Stimulated activated CD8-positive, alpha-beta memory T cell treated with anti-CD3 and anti-CD28 coated beads, Interleukin-7, amount 100 ng/mL, for 1 hour (primary cell): ENCODE measurements around the gene TRIM21.
"Not testable (repeated sequence)": the region's sequence is repeated elsewhere in the genome, so short reads cannot be mapped to it uniquely, and the experiment has no call there.

Source experiments
- DNase-seq, 2 donors: peaks; one replicate each; pipeline ENCODE4 v3.0.0-alpha.2; 2020; ENCODE audit warnings: low read depth in 2 of 2

The TRIM21 gene

DNA sequence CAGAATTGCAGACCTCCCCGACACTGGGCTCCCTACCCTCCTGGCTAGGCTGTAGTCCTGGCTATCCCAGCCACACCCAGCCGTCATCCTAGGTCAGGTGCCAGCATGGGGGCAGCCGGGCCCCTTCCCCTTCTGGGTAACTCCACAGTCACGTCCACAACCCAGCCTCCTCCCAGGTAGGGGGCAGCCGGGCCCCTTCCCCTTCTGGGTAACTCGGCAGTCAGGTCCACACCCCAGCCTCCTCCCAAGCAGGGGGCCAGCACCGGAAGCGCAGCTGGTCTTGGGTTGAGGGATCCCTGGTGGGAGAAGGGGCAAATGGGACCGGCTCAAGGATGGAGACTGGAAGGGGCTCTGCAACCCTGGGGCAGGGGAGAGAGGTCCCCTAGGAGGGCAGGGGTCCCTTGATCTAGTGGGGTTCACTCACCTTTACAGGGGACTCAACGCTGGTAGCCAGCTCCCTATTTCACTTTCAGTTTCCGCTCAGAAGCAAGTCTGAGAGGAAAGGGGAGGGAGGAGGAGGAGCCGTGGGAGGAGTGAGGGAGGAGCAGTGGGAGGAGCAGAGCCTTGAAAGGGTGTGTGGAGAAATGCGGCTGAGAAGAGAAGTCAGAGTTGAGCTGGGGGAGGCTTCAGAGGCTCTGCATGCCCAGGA is at the start of gene TRIM21:
Gene TRIM21, minus strand, starts transcription at position 494 of the 649 bp plus-strand sequence. CDS start 3,293 bp downstream, outside the sequence.
- DNase-seq, result peak; percentile 73 to 75

DNA sequence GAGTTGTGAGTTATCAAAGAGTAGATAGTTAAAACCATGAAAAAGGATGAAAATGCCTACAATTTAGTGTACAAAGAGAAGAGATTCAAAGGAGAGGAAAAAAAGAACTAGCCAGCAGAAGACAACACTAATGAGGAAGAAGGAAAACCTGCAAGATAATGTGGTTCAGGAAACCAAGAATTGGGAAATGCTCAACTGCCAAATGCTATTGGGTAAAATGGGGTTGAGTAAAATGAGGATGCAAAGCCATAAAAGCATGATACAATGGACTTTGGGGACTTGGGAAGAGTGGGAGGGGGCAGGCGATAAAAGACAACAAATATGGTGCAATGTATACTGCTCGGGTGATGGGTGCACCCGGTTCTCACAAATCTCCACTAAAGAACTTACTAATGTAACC is 48.0 kb upstream of the TRIM21 start:
- no peak for DNase-seq

DNA sequence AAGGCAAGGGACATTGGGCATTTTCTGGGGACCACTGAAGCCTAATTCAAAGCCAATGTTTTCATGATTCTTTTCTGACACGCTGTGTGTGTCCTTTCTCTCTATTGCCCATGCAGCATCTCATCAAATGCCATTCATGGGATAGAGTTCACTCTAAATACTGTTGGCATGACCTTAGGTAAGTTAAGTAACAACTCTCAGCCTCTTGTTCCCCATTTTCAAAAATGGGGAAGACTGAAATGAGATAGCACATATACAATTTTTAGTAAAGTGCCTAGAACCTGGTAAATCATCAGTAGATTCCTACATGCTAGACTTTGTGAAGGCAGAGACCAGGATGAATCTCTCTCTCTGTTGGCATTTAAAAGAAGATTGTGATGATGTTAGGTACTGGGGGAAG is 42.9 kb upstream of the TRIM21 start:
- no peak for DNase-seq

DNA sequence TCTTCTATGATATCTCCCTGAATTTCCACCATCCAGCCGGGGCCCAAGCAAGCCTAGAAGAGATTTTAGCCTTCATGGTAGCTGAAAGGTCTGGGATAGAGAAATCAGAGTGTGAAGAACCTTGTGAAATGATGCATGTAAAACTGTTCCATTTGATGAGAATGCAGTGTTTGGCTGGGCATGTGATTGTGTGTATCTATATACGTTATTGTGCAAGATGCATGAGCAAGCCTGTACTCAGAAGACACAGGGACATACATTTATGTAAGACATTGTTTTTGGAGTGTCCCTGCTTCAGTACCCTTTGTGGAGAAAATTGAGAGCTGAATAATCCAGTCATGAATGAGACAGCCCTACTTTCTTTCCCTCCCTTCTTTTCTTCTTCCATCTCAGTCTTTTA is 40.4 kb upstream of the TRIM21 start:
- no peak for DNase-seq

DNA sequence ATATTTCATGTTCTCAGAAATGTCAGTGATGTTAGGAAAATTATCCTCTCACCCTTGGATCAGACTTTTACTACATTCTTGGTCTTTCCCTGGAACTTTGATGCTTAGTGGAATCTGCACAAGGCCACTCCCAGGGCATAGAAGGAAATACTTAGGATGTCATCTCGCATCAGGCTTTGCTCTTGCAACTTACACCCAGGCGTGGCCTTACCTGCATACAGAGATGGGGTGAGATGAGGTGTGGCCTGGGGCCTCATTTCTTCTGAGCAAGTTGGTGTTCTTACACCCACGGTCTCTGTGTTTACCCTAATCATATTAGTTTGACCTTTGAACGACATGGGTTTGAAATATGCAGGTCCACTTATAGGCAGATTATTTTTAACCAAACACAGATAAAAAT is 36.5 kb upstream of the TRIM21 start:
- DNase-seq, result no peak

DNA sequence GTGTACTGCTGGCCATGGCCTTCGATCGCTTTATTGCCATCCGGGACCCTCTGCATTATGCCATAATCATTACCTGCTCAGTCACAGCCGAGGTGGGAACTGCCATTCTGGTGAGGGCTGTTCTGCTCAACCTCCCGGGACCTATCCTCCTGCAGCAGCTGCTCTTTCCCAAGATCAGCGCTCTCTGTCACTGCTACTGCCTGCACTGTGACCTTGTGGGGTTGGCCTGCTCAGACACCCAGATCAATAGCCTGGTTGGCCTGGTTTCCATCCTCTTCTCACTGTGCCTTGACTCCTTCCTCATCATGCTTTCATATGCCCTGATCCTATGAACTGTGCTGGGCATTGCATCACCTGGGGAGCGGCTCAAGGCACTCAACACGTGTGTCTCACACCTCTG is 24.9 kb upstream of the TRIM21 start:
- DNase-seq, result no peak

DNA sequence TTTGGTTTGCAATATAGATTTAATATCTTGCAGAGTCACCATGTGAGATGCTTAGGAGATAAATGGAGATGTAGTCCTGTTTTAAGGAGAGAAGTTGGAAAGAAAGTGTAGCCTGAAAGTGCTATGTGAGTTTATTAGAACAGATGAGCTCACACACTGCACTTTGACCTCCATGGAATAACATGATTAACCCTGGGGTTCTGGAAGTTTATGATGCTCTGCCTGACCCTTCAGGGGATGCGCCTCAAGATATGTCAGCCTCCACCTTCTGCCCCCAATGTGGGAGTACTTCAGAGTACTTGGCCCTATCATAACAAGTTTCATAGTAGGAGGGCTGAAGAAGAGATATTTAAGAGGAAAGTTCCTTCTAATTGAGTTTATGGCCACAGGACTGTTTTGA is 23.3 kb upstream of the TRIM21 start:
- no peak for DNase-seq

DNA sequence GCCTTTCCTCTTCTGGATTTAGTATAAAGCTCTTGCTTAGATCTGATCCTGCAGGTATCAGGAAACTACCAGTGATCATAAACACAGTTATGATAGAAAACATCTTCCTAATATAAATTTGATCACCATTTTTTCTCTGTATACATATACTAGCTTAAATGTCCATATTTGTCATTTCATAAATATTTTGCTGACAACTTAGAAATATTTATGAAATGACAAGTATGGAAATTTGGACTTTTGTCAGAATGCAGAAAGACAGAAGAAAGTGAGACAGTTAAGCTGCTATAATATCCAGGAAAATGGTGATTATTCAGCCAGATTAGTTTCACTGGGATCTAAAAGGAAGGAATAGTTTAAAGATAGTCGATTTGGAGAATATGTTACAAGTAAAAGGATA is 22.8 kb upstream of the TRIM21 start:
- no peak for DNase-seq

DNA sequence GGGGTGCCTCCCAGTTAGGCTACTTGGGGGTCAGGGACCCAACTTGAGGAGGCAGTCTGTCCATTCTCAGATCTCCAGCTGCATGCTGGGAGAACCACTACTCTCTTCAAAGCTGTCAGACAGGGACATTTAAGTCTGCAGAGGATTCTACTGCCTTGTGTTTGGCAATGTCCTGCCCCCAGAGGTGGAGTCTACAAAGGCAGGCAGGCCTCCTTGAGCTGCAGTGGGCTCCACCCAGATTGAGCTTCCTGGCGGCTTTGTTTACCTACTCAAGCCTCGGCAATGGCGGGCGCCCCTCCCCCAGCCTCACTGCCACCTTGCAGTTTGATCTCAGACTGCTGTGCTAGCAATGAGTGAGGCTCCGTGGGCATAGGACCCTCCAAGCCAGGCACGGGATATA is 12.7 kb upstream of the TRIM21 start:
- not testable (repeated sequence) for DNase-seq

DNA sequence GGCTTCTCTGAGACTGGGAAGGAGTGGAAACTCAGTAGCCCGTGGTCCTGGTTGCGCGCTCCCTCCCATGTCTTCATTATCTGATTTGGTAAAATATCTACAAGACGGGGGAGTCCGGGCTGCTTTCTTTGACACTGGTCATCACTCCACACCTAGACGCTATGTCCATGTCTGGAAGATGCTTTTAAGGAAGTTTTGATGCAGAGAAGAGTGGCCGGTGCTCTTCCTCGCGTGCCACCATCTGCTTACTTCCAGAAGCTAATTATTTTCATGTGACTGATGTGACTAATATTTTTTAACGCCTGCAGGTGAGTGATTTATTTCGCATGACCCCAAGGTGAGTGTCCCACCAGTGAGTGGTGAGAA is 339 bp upstream of the TRIM21 start:
- DNase-seq, result no peak

DNA sequence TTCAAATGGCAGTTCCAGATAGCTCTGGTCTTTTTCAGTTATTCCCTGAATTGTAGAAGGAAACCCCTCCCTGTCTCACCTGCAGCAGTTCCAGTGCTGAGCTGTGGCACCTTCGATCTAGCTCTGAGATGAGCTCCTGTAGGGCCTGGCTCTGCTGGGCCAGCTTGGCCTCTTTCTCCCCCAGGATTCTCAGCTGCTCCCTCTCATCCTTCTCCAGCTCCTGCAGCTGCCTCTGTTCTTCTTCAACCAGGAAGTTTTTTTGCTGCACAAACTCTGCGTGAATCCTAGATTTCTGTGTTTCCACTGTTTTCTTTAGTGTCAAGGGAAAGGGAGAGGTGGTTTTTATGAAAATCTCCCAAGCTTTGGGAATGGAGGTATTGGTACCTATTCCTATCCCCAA is 5.3 kb downstream of the TRIM21 start:
- DNase-seq, result no peak

DNA sequence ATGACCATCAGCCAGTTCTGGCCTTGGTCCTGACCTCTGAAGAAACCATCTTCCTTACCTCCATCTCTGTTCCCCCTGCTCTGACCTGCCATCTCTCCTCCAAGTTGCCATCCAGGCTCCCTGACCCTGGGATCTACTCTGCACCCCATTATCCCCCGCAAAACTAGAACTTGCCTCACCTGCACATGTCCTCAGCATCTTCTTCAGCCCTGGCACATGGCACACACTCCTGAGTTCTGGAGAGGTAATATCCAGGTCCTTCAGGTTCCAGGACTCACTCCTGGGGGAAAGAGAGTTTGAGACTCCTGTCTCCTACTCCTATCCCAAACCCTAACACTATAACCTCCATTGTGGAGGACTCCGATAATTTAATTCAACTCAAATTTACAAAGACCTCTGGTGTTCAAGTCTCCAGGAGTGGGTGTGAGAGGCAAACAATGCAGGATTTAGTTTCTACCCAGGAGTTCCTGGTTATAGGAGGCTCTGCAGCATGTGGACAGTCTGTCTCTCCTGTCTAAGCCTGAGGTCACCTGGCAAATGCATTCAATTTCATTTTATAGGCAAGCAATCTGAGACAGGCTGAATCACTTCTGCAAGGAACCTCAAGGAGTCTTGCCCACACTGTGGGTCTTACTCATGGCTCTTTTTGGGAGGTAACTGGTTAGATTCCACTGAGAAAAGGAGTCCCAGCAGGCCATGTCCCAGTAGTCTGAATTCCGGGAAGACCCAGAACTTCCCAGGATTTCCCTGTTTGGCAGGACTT is 7.3 kb downstream of the TRIM21 start:
- no peak for DNase-seq

DNA sequence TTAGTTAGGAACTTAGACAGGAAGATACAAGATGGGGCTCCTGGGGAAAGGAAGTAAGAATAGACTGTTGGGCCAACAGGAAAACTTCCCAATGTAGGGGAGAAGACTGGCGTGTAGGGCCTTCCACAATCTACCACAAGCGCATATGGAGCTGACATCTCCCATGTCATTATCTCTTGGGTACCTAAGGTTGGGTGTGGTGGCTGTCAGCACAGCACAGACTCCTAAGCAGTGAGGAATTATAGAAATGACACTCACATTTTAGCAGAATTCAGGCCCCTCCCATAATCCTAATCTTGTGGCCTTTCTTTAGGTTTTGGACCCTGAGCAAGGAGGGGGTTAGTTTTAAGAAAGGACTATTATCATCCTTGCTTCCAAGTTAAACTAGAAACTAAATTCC is 11.6 kb downstream of the TRIM21 start:
- DNase-seq, result no peak

DNA sequence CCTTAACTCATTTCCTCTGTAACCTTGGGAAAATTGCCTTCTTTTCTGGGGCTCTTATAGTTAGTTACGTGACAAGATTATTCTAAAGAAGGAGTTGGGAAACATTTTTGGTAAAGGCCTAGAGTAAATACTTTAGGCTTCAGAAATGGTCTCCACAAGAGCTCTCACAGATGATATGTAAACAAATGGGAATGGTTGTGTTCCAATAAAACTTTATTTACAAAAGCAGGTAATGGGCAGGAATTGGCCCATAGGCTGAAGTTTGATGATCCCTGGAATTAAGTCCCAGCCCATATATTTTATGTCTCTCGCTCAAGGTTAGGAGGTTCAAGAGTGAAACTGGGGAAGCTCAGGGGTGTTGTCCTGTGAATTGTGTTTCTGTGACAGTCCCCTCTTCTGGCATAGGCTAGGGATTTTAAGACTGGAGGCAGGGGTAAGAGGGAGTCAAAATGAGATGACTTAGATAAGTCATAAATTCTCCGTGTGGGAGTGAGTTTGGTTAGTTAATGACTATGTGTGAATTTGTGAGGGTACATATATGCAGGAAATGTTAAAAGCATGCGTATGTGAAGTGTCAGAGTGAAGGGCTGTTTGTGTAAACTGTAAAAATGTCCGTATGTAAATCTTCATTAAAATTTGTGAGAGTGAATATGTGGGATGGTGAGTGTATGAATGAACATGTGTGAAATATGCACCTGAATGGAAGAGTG is 17.9 kb downstream of the TRIM21 start:
- no peak for DNase-seq

DNA sequence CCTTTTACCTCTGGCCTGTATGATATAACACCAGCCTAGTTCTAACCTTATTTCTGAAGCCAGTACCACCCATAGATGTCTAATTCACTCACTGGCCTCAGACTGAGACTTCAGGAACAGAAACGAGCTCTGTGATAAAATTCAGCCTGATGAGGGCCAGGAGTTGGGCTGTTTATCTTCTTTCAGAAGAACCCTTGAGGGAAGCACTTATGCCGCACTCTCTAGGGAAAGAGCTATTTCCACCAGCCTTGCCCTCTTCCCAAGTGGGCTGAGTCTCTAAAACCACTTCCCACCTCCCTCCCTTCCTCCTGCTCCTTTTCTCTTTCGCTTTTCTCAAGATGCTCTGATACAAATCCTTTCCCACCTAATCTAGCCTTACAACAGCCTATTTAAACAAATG is 23.3 kb downstream of the TRIM21 start:
- DNase-seq, result no peak

DNA sequence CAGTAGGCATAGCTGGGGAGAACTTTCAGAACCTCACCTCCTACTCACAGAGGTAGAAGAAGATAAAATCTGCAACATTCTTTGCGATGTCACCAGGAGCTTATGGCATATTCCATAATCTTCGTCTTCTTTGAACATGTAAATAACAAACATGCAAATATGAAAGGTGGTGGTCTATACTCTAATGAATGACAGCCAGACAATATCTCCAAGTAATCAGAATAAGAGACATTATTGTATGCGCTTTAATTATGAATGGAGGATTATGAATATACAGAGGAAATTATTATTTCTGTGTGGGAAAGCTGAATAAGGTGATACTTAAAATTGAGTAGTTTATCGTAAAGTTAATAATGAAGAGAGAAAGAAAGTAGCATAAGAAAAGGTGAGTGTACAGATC is 25.2 kb downstream of the TRIM21 start, which contains the start of gene OR52B4:
Gene OR52B4, minus strand, starts transcription at position 101 of the 400 bp plus-strand sequence. Its CDS starts 91 bp downstream, at position 10.
- DNase-seq, result no peak

DNA sequence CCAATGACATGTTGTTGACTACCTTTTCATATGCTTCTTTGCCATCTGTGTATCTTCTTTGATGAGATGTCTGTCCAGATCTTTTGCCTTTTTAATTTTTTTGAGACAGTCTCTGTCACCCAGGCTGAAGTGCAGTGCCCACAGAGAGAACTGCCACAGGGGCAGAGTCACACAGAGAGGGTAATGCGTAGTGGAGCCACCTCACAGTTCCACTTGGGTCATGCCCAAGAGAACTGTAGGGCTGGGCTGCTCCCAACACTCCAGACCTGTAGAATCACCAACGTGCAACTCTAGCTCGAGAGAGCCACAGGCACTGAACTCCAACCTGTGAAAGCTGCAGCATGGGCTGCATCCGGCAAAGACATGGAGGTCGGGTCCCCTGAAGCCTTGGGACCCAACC is 45.4 kb downstream of the TRIM21 start:
- not testable (repeated sequence) for DNase-seq

DNA sequence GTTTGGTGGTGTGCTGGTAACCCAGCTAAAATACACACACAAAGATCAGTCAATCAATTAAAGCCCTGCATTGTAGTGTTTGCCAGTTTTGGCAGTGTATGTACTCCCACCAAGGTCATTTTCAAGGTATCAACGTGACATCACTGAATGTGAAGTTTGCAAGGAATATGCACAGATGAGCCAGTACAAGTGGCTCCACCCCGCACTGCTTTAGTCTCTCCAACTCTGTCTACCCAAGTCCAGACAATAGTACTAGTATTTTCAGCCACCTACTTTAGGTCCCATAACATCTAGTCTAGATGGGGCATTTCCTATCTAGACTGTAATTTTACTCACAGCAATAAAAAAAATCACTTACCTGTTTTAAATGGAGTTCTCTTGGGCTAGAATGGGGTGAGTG is 48.1 kb downstream of the TRIM21 start:
- DNase-seq, result not testable (repeated sequence)
